HepG2 (cell line): ENCODE measurements around the gene SVOP. TPM values are rescaled to one million over a fixed set of nuclear protein-coding genes. Genes with fewer than 3 reads are reported as not detected.

Experiments used
- ATAC-seq: fragments of 200-7000 bp; cut with Tn5 transposase; 3 replicates; pipeline ENCODE4 v1.9.1; 2020; ENCODE audit warnings: mild to moderate bottlenecking, moderate library complexity
- BruUV-seq: library from RNA; stranded (reverse); fragments of 400-500 nt; replicated peaks from 2 replicates; lab custom pipeline; 2021; lab: Mats Ljungman, UMichigan
- CTCF ChIA-PET: fragments of 300-600 bp; formaldehyde crosslinking; extraction: SDS; loops from one replicate; lab custom pipeline; 2021; ENCODE audit warnings: low total read pairs, inconsistent platforms, low intra/inter-chr PET ratio; lab: Yijun Ruan, JAX
- POLR2A ChIA-PET: fragments of 350-600 bp; sonication (Branson Sonifier 250); formaldehyde crosslinking; loops from one replicate; lab custom pipeline; 2020; ENCODE audit warnings: antibody characterized with exemption, inconsistent platforms; lab: Yijun Ruan, JAX
- DNase-seq: peaks from one replicate; pipeline ENCODE4 v3.0.0-alpha.2; 2015; ENCODE audit warnings: low spot score
- FAIRE-seq: peaks from 3 replicates; lab custom pipeline; 2011; peaks lifted over from hg19 to GRCh38; lab: Jason Lieb, UNC
- H2AFZ ChIP-seq: one replicate; pipeline ENCODE4 v1.6.1; 2011; ENCODE audit warnings: low read length, inconsistent platforms
- H3K27ac ChIP-seq: fragments of 300-600 bp; 3 replicates; pipeline ENCODE4 v1.8.0; 2011; ENCODE audit warnings: mixed run types, mild to moderate bottlenecking, mixed read lengths, low read length, inconsistent platforms; ENCODE audit not compliant: insufficient read depth; ENCODE audit errors: extremely low read length
- H3K27me3 ChIP-seq, 2 experiments: fragments of 200-600 bp in 1 of 2; 2 replicates in 1 of 2; 3 replicates in 1 of 2; pipeline versions ENCODE4 v1.6.0 to v1.8.0; 2011; ENCODE audit warnings: low read length in 2 of 2, mild to moderate bottlenecking in 2 of 2, moderate library complexity in 2 of 2, inconsistent platforms in 1 of 2; ENCODE audit not compliant: insufficient read depth in 2 of 2, control insufficient read depth in 1 of 2
- H3K36me3 ChIP-seq, 2 experiments: fragments of 200-600 bp in 1 of 2; replicated peaks in 1 of 2; 2 replicates in 1 of 2; 3 replicates in 1 of 2; pipeline versions ENCODE4 v1.5.1 to v1.8.0; 2011; ENCODE audit warnings: low read length in 2 of 2, inconsistent platforms in 1 of 2; ENCODE audit not compliant: insufficient read depth in 2 of 2, control insufficient read depth in 1 of 2
- H3K4me1 ChIP-seq: 2 replicates; pipeline ENCODE4 v1.5.1; 2012; ENCODE audit warnings: low read length, inconsistent platforms; ENCODE audit not compliant: insufficient read depth
- H3K4me2 ChIP-seq: 2 replicates; pipeline ENCODE4 v1.6.0; 2011; ENCODE audit warnings: low read depth, low read length, inconsistent platforms
- H3K4me3 ChIP-seq, 3 experiments: fragments of 200-600 bp in 1 of 3; sonication (generic), shearing (Covaris generic) in 1 of 3; replicated peaks in 1 of 3; 2 replicates each; pipeline ENCODE4 v1.5.1; 2011 to 2016; ENCODE audit warnings: low read length in 3 of 3, inconsistent platforms in 2 of 3, low read depth in 2 of 3, mild to moderate bottlenecking in 2 of 3, control low read depth in 1 of 3, mixed read lengths in 1 of 3; ENCODE audit not compliant: insufficient read depth in 1 of 3
- H3K79me2 ChIP-seq: one replicate; pipeline ENCODE4 v1.6.1; 2011; ENCODE audit warnings: low read length, inconsistent platforms; ENCODE audit not compliant: insufficient read depth
- H3K9ac ChIP-seq: 2 replicates; pipeline ENCODE4 v1.6.0; 2011; ENCODE audit warnings: mild to moderate bottlenecking, low read depth, low read length, inconsistent platforms; ENCODE audit not compliant: insufficient read depth
- H3K9me3 ChIP-seq: 2 replicates; pipeline ENCODE4 v1.5.1; 2012; ENCODE audit warnings: mild to moderate bottlenecking, low read length
- H4K20me1 ChIP-seq: 2 replicates; pipeline ENCODE4 v1.6.0; 2011; ENCODE audit warnings: inconsistent platforms, mild to moderate bottlenecking, low read length, moderate library complexity; ENCODE audit not compliant: insufficient read depth
- ATF7-NPFF ChIP-seq: sonication (generic); formaldehyde crosslinking; IDR thresholded peaks from 2 replicates; pipeline ENCODE4 v1.8.1; 2023; ENCODE audit warnings: mild to moderate bottlenecking, low read depth, missing genetic modification reagents, moderate library complexity
- KAT7 ChIP-seq: IDR thresholded peaks from 2 replicates; pipeline ENCODE4 v1.6.1; 2018; ENCODE audit warnings: borderline replicate concordance, missing compliant biosample characterization
- KLF11 ChIP-seq: IDR thresholded peaks from 2 replicates; pipeline ENCODE4 v1.6.1; 2016; ENCODE audit warnings: missing compliant biosample characterization
- PLRG1 ChIP-seq: fragments of 450-650 bp; conservative IDR thresholded peaks from 2 replicates; pipeline ENCODE4 v1.6.1; 2016
- PRPF4 ChIP-seq: fragments of 200-400 bp; formaldehyde crosslinking; IDR thresholded peaks from 2 replicates; pipeline ENCODE4 v1.6.1; 2016; ENCODE audit warnings: low read length, low read depth; ENCODE audit not compliant: poor library complexity, severe bottlenecking
- STAT5B ChIP-seq: sonication (generic); formaldehyde crosslinking; IDR thresholded peaks from 2 replicates; pipeline ENCODE4 v1.4.0; 2020; ENCODE audit warnings: missing genetic modification reagents
- USF2 ChIP-seq, 2 experiments: sonication (generic) in 1 of 2; formaldehyde crosslinking in 1 of 2; IDR thresholded peaks; 2 replicates each; pipeline versions ENCODE4 v1.5.1 to v1.6.1; 2011 to 2020; ENCODE audit warnings: borderline replicate concordance in 1 of 2, low read depth in 1 of 2, low read length in 1 of 2, mild to moderate bottlenecking in 1 of 2, missing genetic modification reagents in 1 of 2, moderate library complexity in 1 of 2
- ZSCAN21 ChIP-seq: sonication (generic); formaldehyde crosslinking; IDR thresholded peaks from 2 replicates; pipeline ENCODE4 v1.8.0; 2022; ENCODE audit warnings: mild to moderate bottlenecking, missing genetic modification reagents, moderate library complexity, borderline replicate concordance
- ZSCAN29 ChIP-seq: sonication (generic); formaldehyde crosslinking; conservative IDR thresholded peaks from 2 replicates; pipeline ENCODE4 v1.4.0; 2020; ENCODE audit warnings: mild to moderate bottlenecking, missing genetic modification reagents
- WGBS: methylation state at CpG from one replicate; pipeline ENCODE4 v1.1.6; 2017; ENCODE audit warnings: low lambda C conversion rate; 5-methylcytosine and 5-hydroxymethylcytosine counted together
- in situ Hi-C: cut with HindIII; loops from 2 replicates; pipeline ENCODE4 v1.10.0; 2017; ENCODE audit warnings: low pct_unique_long_range_greater_than_20kb; ENCODE audit not compliant: extremely low pct_ligation_motif_present
- intact Hi-C: fragments of 100-400 bp; cut with micrococcal nuclease; formaldehyde crosslinking; loops from one replicate; pipeline ENCODE4 v1.10.0; 2022; ENCODE audit not compliant: unreplicated experiment
- polyA plus RNA-seq, 8 experiments: library from polyadenylated mRNA; depleted of rRNA in 3 of 8; stranded (reverse) in 7 of 8; unstranded in 1 of 8; fragments of >200 nt; fragmentation: Illumina TruSeq in 4 of 8; extraction: Trizol in 4 of 8; gene quantifications; 2 replicates each; pipeline versions ENCODE4 v1.2.1 to v1.2.3, GENCODE V29; 2011 to 2016; ENCODE audit warnings: low read depth in 4 of 8, missing spikeins in 1 of 8, mixed read lengths in 1 of 8; ENCODE audit not compliant: insufficient read depth in 1 of 8
- total RNA-seq, 5 experiments: library from RNA; depleted of rRNA; stranded (reverse); fragments of >200 nt; fragmentation: Illumina TruSeq; extraction: Trizol; gene quantifications; 2 replicates each; pipeline ENCODE4 v1.2.3, GENCODE V29; 2016; ENCODE audit warnings: low read depth in 1 of 5

SVOP gene
- total and polyA plus RNA-seq, 2 of the 13 experiments (the other 11 are each of a cell fraction or from before 2014, with no cell fraction given), result not detected

GRCh38 chr12:108862588-108862959 lies 158.3 kb downstream of the SVOP start (continued):
- no peak for TF ChIP-seq ZSCAN21

- in situ Hi-C loops, result no loop called here
- Histone ChIP-seq H3K36me3 (no peaks in the 10 kb centered on the region), H3K4me3 (no peak overlapping the region), H3K4me2 (no peak overlapping the region), H3K27ac (no peak overlapping the region), H3K79me2 (peaks cover under 1% of the 10 kb centered on the region), H3K27me3 (peaks cover 4 to 6% of the 10 kb centered on the region in 2 experiments; a peak in 2 of 5 replicates), H3K9ac (no peak overlapping the region), H2AFZ (no peak overlapping the region), H3K9me3 (0 out of 2 replicates have a peak, but pooled peaks cover 3% of the 10 kb centered on the region), H4K20me1 (no peaks in the 10 kb centered on the region), H3K4me1 (peaks cover 19% of the 10 kb centered on the region)
- no peak for DNase-seq
- intact Hi-C loops, result no loop called here
- TF ChIP-seq PRPF4 (no peak), KLF11 (no peak), KAT7 (CRISPR knock-in tag) (no peak), ATF7-NPFF (CRISPR knock-in tag) (no peak), USF2 (IDR thresholded peaks at IDR 0.05; ENCODE audit: low read depth, low read length) (no peak), USF2 (CRISPR knock-in tag; IDR thresholded peaks at IDR 0.05; ENCODE audit: borderline replicate concordance) (no peak), ZSCAN29 (CRISPR knock-in tag) (no peak), STAT5B (no peak), PLRG1 (no peak)
- 36% methylated on average over 6 of the region's 6 CpGs for WGBS
- FAIRE-seq, result no peak
- ChIA-PET POLR2A (no interaction called here), CTCF (no interaction called here)
- ATAC-seq, result no peak
- no TSS peak for BruUV-seq
Measured at GRCh38 chr12:108861878-108862587, 158.8 kb downstream of the SVOP start.
